ENCODE data around the gene TACR2. TPM values are rescaled to one million over a fixed set of nuclear protein-coding genes. Genes with fewer than 3 reads are reported as not detected.

TACR2 gene
- total RNA-seq, 4 donors from 2014 or later = 1.1 to 11.1 (median 3.2) TPM; not detected in 1

DNA sequence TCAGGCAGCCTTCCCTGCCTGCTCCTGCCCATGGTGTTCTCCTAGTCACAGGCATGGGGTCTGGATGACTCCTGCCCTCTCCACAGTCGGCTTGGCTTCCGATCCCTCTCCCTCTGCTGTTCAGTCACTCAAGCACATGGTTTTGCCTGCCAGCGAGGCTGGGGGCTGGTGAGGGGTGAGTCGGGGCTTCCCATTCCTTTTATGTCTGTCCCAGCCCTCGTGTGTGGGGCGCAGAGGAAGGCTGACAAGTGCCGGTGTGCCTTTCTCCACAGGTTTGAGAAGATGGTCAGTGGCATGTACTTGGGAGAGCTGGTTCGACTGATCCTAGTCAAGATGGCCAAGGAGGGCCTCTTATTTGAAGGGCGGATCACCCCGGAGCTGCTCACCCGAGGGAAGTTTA lies 40.1 kb downstream of the TACR2 start:
- Histone ChIP-seq H3K27ac (no peak overlapping the region), H3K27me3 (no peaks in the 10 kb centered on the region), H3K36me3 (peaks cover 0 to 28% (median 0%) of the 10 kb centered on the region in 3 donors), H3K4me1 (peaks cover 0 to 6% (median 0%) of the 10 kb centered on the region in 4 donors), H3K4me3 (no peak overlapping the region), H3K9me3 (no peaks in the 10 kb centered on the region)
- DNase-seq = no peak
- TF ChIP-seq POLR2A (IDR thresholded peaks at IDR 0.05) (no peak), CTCF (IDR thresholded peaks at IDR 0.05) (no peak)

- Histone ChIP-seq H3K27ac (no peak overlapping the region), H3K4me3 (no peak overlapping the region), H3K4me1 (peaks cover 0 to 6% (median 0%) of the 10 kb centered on the region in 4 donors), H3K36me3 (peaks cover 0 to 24% (median 0%) of the 10 kb centered on the region in 3 donors), H3K27me3 (no peaks in the 10 kb centered on the region), H3K9me3 (no peaks in the 10 kb centered on the region)
- TF ChIP-seq CTCF (IDR thresholded peaks at IDR 0.05) (no peak), POLR2A (IDR thresholded peaks at IDR 0.05) (no peak)
- no peak for DNase-seq
These were observed 41.2 kb downstream of the TACR2 start for GRCh38 chr10:69375307-69376151.

GRCh38 chr10:69374931-69375306 lies 41.8 kb downstream of the TACR2 start:
- Histone ChIP-seq H3K4me1 (peaks cover 0 to 6% (median 0%) of the 10 kb centered on the region in 4 donors), H3K36me3 (peaks cover 0 to 24% (median 0%) of the 10 kb centered on the region in 3 donors), H3K27me3 (no peaks in the 10 kb centered on the region), H3K9me3 (no peaks in the 10 kb centered on the region), H3K4me3 (no peak overlapping the region), H3K27ac (no peak overlapping the region)
- DNase-seq = no peak
- TF ChIP-seq CTCF (IDR thresholded peaks at IDR 0.05) (no peak), POLR2A (IDR thresholded peaks at IDR 0.05) (no peak)

DNA sequence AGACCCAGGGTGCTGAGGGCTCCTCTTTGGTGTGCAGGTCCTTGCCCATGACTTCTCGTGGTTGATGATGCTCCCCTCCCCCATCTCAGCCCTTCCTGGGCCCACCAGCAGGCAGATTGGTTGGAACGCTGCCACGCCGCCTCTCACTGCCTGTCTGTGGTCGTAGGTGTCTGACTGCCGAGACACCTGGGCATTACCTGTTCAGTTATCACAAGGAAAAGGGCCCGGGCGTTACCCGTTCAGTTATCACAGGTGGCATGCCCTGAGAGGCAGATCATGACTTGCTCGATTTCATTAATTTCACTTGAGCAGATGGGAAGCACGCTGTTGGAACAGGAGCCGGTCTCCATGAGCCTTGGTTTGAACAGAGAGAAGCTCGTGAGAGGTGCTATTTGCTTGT lies 42.5 kb downstream of the TACR2 start:
- no peak for TF ChIP-seq CTCF (IDR thresholded peaks at IDR 0.05)
- no peak for TF ChIP-seq POLR2A (IDR thresholded peaks at IDR 0.05)
- peaks cover 0 to 24% (median 0%) of the 10 kb centered on the region in 3 donors for H3K36me3 ChIP-seq
- DNase-seq = no peak

DNA sequence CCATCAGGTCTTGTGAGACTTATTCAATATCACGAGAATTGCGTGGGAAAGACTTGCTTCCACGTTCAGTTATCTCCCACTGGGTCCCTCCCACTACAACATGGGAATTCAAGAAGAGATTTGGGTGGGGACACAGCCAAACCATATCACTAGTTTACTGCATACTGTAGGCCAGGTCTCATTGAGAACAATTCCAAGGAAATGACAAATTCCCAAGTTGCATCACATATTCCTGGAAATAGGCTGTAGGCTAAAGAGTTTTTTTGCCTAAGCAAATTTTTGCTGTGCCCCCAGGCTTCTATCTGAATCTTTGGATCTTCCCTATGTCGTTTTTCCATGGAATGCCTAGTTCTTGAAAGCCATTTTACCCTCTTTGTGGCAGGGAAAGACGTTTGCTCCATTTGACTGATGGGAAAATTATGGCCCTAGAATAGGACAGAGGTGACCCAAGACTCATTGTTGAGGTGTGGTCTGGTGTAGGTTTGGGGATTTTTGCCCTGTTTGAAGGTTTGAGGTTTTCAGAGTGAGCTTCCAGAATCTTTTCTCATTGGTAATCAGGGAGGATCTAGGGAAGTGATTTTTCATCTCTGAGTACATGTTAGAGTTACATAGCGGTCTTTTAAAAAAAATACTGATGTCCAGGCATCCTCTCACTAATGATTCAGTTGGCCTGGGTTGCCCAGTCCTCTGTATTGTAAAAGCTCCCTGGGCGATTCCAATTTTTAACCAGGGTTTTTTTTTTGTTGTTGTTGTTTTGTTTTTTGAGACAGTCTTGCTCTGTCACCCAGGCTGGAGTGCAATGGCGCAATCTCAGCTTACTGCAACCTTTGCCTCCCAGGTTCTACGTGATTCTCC lies 44.4 kb downstream of the TACR2 start:
- Histone ChIP-seq H3K4me1 (peaks cover 0 to 6% (median 0%) of the 10 kb centered on the region in 4 donors), H3K9me3 (no peaks in the 10 kb centered on the region), H3K4me3 (no peak overlapping the region), H3K36me3 (peaks cover 0 to 35% (median 0%) of the 10 kb centered on the region in 3 donors), H3K27me3 (no peaks in the 10 kb centered on the region), H3K27ac (no peak overlapping the region)
- TF ChIP-seq POLR2A (IDR thresholded peaks at IDR 0.05) (no peak), CTCF (IDR thresholded peaks at IDR 0.05) (no peak)
- DNase-seq = no peak

More for the DNA sequence above, 42.5 kb downstream of the TACR2 start:
- H3K4me3 ChIP-seq = no peak overlapping the region
- peaks cover 0 to 6% (median 0%) of the 10 kb centered on the region in 4 donors for H3K4me1 ChIP-seq
- H3K27ac ChIP-seq = no peak overlapping the region
- H3K27me3 ChIP-seq = no peaks in the 10 kb centered on the region
- no peaks in the 10 kb centered on the region for H3K9me3 ChIP-seq

Measured in Peyer's patch (tissue), 4 donors.